GM13976 (cell line): Measurements from ENCODE around the gene PARS2.

Experiments used
- DNase-seq: peaks from one replicate; pipeline ENCODE4 v3.0.0; 2012; ENCODE audit warnings: low spot score
- in situ Hi-C: fragments of 300-500 bp; cut with MboI; formaldehyde crosslinking; loops from one replicate; pipeline ENCODE4 v1.12.0; 2022; ENCODE audit warnings: low sequenced_read_pairs, mixed read lengths, inconsistent platforms; ENCODE audit not compliant: unreplicated experiment
- TF ChIP-seq, protein P1 (sequence below): IDR thresholded peaks from 2 replicates; pipeline ENCODE4 v1.5.1; 2012; ENCODE audit warnings: borderline replicate concordance, mild to moderate bottlenecking; ENCODE audit not compliant: insufficient read depth; ENCODE audit errors: extremely low read depth, missing control alignments, control extremely low read depth

PARS2 gene

DNA sequence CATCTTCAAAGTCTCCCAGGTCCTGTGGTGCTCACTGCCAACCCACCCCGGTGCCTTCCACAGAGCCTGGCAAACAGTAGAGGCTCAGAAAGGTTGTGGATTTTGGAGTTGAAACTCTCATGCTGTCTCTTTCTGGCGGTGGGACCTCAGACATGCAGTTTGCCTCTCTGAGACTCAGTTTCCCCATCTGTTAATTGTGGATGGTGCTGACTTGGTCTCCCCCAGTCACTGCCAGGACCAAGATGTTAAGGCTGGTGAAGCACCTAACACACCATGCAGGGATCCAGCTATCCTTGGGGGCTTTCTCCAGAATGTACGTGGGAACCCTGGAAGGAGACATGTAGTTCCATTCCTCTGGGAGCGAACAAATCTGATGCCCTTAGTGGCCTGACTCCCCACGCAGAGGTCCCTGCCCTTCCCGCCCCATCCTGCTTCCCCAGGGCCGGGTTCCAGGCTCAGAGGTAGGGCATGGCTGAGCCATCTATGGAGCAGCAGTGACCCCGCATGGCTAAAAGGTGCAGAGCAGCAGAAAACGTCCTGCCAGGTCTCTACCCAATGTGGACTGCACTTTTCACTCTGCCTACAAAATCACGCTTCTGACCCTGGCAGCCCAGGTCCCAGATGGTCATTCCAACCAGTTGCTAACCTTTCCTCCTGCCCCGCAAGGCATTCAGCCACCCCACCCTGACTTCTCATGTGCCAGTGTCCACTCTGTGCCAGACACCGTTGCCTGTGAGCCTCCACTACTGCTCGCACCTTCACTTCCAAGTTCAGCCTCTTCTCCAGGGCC is 46.0 kb upstream of the PARS2 start:
- DNase-seq, result peak; percentile 86
- TF ChIP-seq, protein P1, sequence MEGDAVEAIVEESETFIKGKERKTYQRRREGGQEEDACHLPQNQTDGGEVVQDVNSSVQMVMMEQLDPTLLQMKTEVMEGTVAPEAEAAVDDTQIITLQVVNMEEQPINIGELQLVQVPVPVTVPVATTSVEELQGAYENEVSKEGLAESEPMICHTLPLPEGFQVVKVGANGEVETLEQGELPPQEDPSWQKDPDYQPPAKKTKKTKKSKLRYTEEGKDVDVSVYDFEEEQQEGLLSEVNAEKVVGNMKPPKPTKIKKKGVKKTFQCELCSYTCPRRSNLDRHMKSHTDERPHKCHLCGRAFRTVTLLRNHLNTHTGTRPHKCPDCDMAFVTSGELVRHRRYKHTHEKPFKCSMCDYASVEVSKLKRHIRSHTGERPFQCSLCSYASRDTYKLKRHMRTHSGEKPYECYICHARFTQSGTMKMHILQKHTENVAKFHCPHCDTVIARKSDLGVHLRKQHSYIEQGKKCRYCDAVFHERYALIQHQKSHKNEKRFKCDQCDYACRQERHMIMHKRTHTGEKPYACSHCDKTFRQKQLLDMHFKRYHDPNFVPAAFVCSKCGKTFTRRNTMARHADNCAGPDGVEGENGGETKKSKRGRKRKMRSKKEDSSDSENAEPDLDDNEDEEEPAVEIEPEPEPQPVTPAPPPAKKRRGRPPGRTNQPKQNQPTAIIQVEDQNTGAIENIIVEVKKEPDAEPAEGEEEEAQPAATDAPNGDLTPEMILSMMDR, result peak; percentile 84
- in situ Hi-C loops, result no loop called here

DNA sequence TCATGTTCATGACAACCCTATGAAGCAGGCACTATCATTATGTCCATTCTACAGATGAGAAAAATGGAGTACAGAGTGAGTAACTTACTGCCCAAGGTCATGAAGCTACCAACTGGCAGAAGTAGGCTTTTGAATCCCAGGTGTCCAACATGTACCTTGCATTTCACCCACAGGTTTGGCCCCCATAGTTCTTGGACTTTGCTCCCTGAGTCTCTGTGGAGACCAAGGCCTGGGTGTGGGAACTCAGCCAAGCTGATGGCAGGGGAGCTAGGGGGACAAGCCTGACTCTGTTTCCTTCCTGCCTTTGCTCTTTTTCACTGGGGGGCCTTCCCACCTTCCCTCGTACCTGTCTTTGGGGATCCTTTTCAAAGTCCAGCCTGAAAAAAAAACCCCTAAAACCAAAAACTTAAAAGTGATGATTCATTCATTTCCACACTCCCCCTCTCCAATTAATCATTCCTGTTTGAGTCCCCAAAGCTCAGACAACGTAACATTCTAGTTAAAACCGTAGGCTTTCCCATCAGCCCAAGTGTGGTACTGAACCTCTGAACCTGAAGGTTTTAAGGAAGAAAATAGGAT is 45.3 kb upstream of the PARS2 start:
- no peak for DNase-seq
- TF ChIP-seq, protein P1, result no peak
- in situ Hi-C loops, result no loop called here

DNA sequence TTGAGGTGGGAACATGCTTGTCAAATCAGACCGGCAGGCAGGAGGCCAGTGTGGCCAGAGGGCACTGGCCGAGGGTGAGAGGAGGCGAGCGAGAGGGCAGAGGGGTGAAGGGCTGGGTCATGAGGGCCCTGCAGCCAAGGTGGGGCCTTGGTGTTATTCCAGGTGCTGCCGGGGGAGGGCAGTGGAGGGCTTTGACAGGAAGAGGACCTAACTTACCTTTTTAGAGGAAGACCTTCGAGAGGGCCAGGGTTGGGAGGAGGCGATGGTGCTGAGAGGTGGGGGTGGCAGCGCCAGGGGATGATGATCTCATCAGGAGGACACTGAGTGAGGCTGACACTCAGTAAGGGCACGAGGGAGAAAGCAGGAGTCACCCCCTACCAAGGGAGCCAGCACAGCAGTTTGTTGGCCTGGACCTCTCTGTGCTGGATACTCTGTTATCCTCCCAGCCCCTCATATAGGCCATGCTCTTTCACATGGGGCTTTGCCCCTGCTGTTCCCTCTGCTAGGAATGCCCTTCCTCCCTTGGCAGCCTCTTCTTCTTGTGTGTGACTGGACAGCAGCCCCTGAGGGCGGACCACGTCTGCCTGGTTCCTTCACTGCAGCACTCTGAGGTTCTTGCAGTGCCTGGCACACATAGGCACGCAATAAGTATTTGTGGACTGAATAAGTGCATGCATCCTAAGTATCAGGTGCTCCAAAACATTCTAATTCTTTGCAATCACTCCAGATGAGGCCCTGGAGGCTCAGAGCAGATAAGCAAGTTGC is 44.3 kb upstream of the PARS2 start:
- TF ChIP-seq, protein P1, result no peak
- DNase-seq, result no peak
- in situ Hi-C loops, result no loop called here

DNA sequence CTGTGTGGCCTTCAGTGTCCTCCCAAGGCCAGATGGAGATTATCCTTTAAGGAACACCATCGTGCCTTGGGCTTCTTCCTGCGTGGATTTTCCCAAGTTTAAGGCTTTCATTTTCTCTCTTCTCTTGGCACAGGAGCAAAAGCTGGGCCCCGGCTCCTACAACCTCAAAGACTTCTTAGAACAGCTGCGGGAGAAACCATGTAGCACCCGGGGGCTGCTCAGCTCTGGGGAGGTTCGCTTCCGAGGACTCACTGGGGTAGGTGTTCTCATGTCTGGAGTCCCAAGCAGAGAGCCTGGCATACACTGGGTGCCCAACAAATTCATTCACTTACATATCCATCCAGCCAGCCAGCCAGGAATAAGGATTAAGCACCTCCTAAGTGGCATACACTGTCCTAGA is 43.4 kb upstream of the PARS2 start:
- no peak for DNase-seq
- TF ChIP-seq, protein P1, result no peak
- in situ Hi-C loops, result no loop called here

DNA sequence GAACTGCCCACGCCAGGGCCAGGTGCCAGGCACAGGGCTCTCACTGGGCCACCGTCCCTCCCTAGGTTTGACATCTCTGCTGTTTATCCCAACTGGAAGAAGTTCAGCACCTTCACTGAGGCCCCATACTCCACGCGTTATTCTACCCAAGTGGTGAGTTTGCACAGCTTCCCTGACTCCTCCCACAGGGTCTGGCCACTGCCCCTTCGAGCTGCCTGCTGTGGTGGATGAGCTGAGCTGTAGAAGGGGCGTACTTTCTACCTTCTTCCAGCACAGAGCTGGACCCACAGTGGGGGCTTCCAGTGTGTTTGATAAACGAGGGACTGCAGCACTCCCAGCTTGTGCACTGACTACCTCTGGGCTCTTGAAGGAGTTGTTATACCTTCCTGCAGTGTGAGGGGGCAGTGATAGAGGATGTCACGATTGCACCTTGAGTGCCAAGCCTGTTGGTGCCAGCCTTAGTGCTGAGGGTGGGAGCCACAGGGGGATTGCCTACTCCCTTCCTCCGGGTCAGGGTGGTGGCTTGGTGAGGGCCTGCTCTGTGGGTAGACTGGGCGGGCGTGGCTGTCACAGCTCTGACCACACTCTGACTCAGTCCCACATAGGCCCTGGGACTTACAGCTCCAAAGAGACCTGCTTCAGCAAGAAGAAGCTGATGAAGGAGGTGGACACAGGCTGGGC is 42.7 kb upstream of the PARS2 start:
- in situ Hi-C loops, result no loop called here
- TF ChIP-seq, protein P1, result no peak
- DNase-seq, result no peak

DNA sequence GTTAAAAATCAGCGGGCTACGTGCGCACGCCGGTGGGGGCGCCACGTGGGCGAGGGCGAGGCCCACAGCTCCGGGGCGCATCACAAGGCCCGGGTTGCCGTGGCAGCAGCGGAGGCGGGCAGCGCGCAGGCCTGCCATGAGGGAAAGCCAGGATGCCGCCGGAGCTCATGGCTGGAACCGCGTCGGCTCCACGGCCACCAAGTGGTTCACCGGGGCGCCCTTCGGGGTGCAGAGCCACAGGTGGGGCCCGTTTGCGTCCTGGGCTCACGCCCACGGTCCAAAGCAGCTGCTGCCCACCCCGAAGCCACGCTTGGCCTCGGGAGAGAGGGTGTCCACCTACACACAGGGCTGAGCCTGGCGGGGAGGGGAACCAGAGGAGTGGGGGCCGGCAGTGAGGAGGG is 41.7 kb upstream of the PARS2 start:
- TF ChIP-seq, protein P1, result no peak
- in situ Hi-C loops, result no loop called here
- no peak for DNase-seq
